AG09319 (cell line): ENCODE measurements around the gene FGD5.

Experiments used
- DNase-seq: peaks from one replicate; pipeline ENCODE4 v3.0.0-alpha.2; 2010; ENCODE audit warnings: low read depth; ENCODE audit errors: extremely low read depth
- CTCF ChIP-seq: IDR thresholded peaks from 2 replicates; pipeline ENCODE4 v1.5.1; 2011; ENCODE audit warnings: low read depth, mild to moderate bottlenecking, inconsistent platforms, low read length, moderate library complexity

The FGD5 gene

GRCh38 chr3:14818804-14819500 lies at the start of gene FGD5:
Gene FGD5 (plus strand): TSS chr3:14818962. CDS start chr3:14819072, 110 bp downstream.
- DNase-seq = no peak
- no peak for TF ChIP-seq CTCF

- DNase-seq = no peak
- TF ChIP-seq CTCF = no peak
Observed at GRCh38 chr3:14769544-14770325, 49.0 kb upstream of the FGD5 start.

GRCh38 chr3:14770591-14770990 lies 48.2 kb upstream of the FGD5 start:
- DNase-seq = no peak
- no peak for TF ChIP-seq CTCF

- DNase-seq = no peak
- TF ChIP-seq CTCF = no peak
Observed at GRCh38 chr3:14771593-14772497, 46.9 kb upstream of the FGD5 start.

- no peak for TF ChIP-seq CTCF
- DNase-seq = no peak
Observed at GRCh38 chr3:14772533-14773138, 46.1 kb upstream of the FGD5 start.

- no peak for TF ChIP-seq CTCF
- no peak for DNase-seq
Observed at GRCh38 chr3:14773281-14773680, 45.5 kb upstream of the FGD5 start.
